Heart left ventricle (tissue), 13 donors: ENCODE data around the gene OR13C2.

Source experiments
- CTCF ChIP-seq, 12 donors: fragments of 200-600 bp; sonication (generic) in 4 of 12; IDR thresholded peaks; one replicate each; pipeline versions ENCODE4 v1.5.0 to v1.8.0; 2018 to 2022; ENCODE audit warnings: antibody characterized with exemption in 12 of 12, mild to moderate bottlenecking in 5 of 12
- POLR2A ChIP-seq, 2 donors: fragments of 450-650 bp; IDR thresholded peaks; one replicate each; pipeline ENCODE4 v1.6.1; 2017; ENCODE audit warnings: antibody characterized with exemption in 2 of 2, mild to moderate bottlenecking in 2 of 2, moderate library complexity in 2 of 2
- donor health status: ischemic (EF 13 %, LVEDD 7.1; RV severe dilation, severe dysfunction).
- donor health status: DM: no; HTN: yes; CAD: no.
- donor health status: DM: no; HTN: no; CAD: no.
- donor health status: ischemic (EF 25% LVEDD 6.9; RV normal size, moderate dysfunction).
- donor health status: ischemic (EF 25% LVEDD 5.7; RV mildly dilated, moderate dysfunction).
- donor health status: ischemic (EF 35%, LVEDD 5.7; RV mildly dilated, moderate dysfunction).
- donor health status: nonischemic (EF 11% LVEDD 7.7; RV severe dilation, severe dysfunction).
- donor health status: DM: yes; HTN: yes; CAD: no.
- donor health status: PGD.
- donor health status: ischemic (EF 29% LVEDD 5.4; RV normal size, mild dysfunction).
- donor health status: nonischemic (EF 23%, LVEDD 6.1; RV moderate dilation, normal function).

GRCh38 chr9:104604801-104605200 lies 626 bp downstream of the OR13C2 start:
- no peak for TF ChIP-seq POLR2A (IDR thresholded peaks at IDR 0.05)
- no peak for TF ChIP-seq CTCF (IDR thresholded peaks at IDR 0.05)
